OCI-LY7 (cell line): ENCODE results near the gene PRKAG2. TPM values are rescaled to one million over a fixed set of nuclear protein-coding genes. Genes with fewer than 3 reads are reported as not detected.

Source experiments
- BruUV-seq: library from RNA; stranded (reverse); fragments of 400-500 nt; replicated peaks from 2 replicates; lab custom pipeline; 2021; lab: Mats Ljungman, UMichigan
- CTCF ChIA-PET: fragments of 300-600 bp; sonication (Branson Sonifier 250); formaldehyde crosslinking; loops from one replicate; lab custom pipeline; 2022; ENCODE audit warnings: antibody characterized with exemption; ENCODE audit not compliant: unreplicated experiment; lab: Charles Lee
- POLR2A ChIA-PET: fragments of 300-600 bp; sonication (Branson Sonifier 250); formaldehyde crosslinking; loops from one replicate; lab custom pipeline; 2022; ENCODE audit warnings: antibody characterized with exemption; lab: Charles Lee
- DNase-seq: peaks from one replicate; pipeline ENCODE4 v3.0.0-alpha.2; 2015; ENCODE audit warnings: low spot score
- H2AFZ ChIP-seq: fragments of 200-600 bp; sonication (generic), shearing (Covaris generic); 2 replicates; pipeline ENCODE4 v1.6.1; 2014; ENCODE audit warnings: mild to moderate bottlenecking, antibody characterized with exemption, low read length, moderate library complexity
- H3K27ac ChIP-seq: fragments of 200-600 bp; sonication (generic); 2 replicates; pipeline ENCODE4 v1.5.1; 2014; ENCODE audit warnings: mixed run types, low read depth, mild to moderate bottlenecking, moderate library complexity, low read length, inconsistent platforms; ENCODE audit not compliant: poor library complexity, severe bottlenecking
- H3K36me3 ChIP-seq: fragments of 200-600 bp; sonication (generic); 2 replicates; pipeline ENCODE4 v1.6.1; 2014; ENCODE audit warnings: mild to moderate bottlenecking, antibody characterized with exemption, low read length, moderate library complexity, mixed read lengths; ENCODE audit not compliant: insufficient read depth
- H3K4me1 ChIP-seq: fragments of 200-600 bp; sonication (generic); 2 replicates; pipeline ENCODE4 v1.5.1; 2014; ENCODE audit warnings: mild to moderate bottlenecking, low read length; ENCODE audit not compliant: insufficient read depth, poor library complexity, severe bottlenecking
- H3K4me2 ChIP-seq: fragments of 200-600 bp; sonication (generic); 2 replicates; pipeline ENCODE4 v1.6.1; 2014; ENCODE audit warnings: mild to moderate bottlenecking, low read length
- H3K4me3 ChIP-seq: fragments of 200-600 bp; sonication (generic); 2 replicates; pipeline ENCODE4 v1.5.1; 2014; ENCODE audit warnings: mild to moderate bottlenecking, low read depth, low read length; ENCODE audit not compliant: poor library complexity, severe bottlenecking
- H3K79me2 ChIP-seq: fragments of 200-600 bp; sonication (generic); 2 replicates; pipeline ENCODE4 v1.6.1; 2016; ENCODE audit warnings: low read depth, mild to moderate bottlenecking, low read length, moderate library complexity, mixed read lengths; ENCODE audit not compliant: insufficient read depth
- H3K9me2 ChIP-seq: fragments of 200-600 bp; sonication (generic); 2 replicates; pipeline ENCODE4 v1.6.1; 2016; ENCODE audit warnings: mild to moderate bottlenecking, low read length, mixed read lengths; ENCODE audit not compliant: insufficient read depth
- H3K9me3 ChIP-seq: fragments of 200-600 bp; sonication (generic); 2 replicates; pipeline ENCODE4 v1.6.1; 2014; ENCODE audit warnings: mild to moderate bottlenecking, mixed run types, low read length, mixed read lengths
- H4K20me1 ChIP-seq: fragments of 200-600 bp; sonication (generic); 2 replicates; pipeline ENCODE4 v1.6.1; 2014; ENCODE audit warnings: mild to moderate bottlenecking, antibody characterized with exemption, low read length, moderate library complexity, mixed read lengths; ENCODE audit not compliant: insufficient read depth
- EZH2phosphoT487 ChIP-seq: fragments of 200-600 bp; sonication (generic); IDR thresholded peaks from 2 replicates; pipeline ENCODE4 v1.6.1; 2018; ENCODE audit warnings: low read depth, borderline replicate concordance, mild to moderate bottlenecking, mixed run types, antibody characterized with exemption, low read length, moderate library complexity, mixed read lengths
- intact Hi-C: fragments of 100-400 bp; cut with micrococcal nuclease; formaldehyde crosslinking; loops from one replicate; pipeline ENCODE4 v1.10.0; 2022; ENCODE audit not compliant: unreplicated experiment
- total RNA-seq, 2 experiments: library from RNA; depleted of rRNA in 1 of 2; stranded (reverse); fragments of >200 nt in 1 of 2; shearing (Covaris generic) in 1 of 2; gene quantifications; 2 replicates each; pipeline ENCODE4 v1.2.3, GENCODE V29; 2014 to 2022
- TF ChIP-seq, protein P1 (sequence below): fragments of 200-600 bp; sonication (generic); conservative IDR thresholded peaks from 2 replicates; pipeline ENCODE4 v1.5.1; 2014; ENCODE audit warnings: mild to moderate bottlenecking, antibody characterized with exemption, low read length, moderate library complexity, mixed read lengths

The PRKAG2 gene
- total RNA-seq, 2 experiments from 2014 or later, result 1.2 to 5.1 TPM

DNA sequence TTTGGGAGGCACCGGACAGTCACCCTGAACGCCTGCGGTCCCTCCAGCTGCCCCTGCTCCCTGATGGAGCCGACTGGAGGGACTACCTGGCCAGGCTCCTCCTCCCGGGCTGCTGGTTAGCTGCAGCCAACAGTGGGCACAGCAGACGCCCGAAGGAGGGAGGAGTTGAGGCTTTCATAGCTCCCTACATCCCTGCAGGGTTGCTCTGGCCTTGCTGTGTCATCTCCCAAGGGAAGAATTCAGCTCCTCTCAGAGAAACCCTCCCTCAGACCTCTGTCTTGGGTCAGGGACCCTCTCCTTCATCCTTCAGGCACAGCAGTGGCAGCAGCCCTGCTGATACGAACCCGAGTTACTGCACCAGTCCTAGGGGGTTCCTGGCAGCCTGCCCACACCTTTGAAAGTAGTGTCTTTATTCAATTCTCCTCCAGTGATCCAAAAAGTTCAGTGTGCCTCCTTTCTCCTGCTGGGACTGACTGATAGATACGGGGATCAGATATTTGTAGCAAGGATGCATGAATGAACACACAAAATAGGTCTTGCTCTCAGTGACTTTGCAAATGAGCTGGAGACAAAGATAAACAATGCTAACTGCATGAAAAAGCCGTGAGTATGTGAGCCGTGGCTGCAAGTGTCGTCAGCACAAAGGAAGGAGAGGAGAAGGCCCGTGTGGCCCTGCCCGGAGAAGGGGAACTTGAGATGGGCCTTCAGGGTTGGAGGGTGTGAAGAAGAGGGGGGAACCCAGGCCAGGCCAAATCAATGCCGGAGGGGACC is 136.6 kb downstream of the PRKAG2 start:
- no peak overlapping the region for H3K4me3 ChIP-seq
- intact Hi-C loops, result no loop called here
- no peak overlapping the region for H3K27ac ChIP-seq
- ChIA-PET POLR2A (interaction anchor here (0.7 to 0.8 kb wide), 2 partner anchors 157 to 167 kb away, joined by 3 to 4 read pairs; no protein-coding TSS in a partner anchor), CTCF (no interaction called here)
- DNase-seq, result no peak
- TF ChIP-seq, protein P1, sequence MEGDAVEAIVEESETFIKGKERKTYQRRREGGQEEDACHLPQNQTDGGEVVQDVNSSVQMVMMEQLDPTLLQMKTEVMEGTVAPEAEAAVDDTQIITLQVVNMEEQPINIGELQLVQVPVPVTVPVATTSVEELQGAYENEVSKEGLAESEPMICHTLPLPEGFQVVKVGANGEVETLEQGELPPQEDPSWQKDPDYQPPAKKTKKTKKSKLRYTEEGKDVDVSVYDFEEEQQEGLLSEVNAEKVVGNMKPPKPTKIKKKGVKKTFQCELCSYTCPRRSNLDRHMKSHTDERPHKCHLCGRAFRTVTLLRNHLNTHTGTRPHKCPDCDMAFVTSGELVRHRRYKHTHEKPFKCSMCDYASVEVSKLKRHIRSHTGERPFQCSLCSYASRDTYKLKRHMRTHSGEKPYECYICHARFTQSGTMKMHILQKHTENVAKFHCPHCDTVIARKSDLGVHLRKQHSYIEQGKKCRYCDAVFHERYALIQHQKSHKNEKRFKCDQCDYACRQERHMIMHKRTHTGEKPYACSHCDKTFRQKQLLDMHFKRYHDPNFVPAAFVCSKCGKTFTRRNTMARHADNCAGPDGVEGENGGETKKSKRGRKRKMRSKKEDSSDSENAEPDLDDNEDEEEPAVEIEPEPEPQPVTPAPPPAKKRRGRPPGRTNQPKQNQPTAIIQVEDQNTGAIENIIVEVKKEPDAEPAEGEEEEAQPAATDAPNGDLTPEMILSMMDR, result no peak
- no peak for TF ChIP-seq EZH2phosphoT487
- H3K9me3 ChIP-seq, result no peaks in the 10 kb centered on the region
- no peak overlapping the region for H3K4me2 ChIP-seq
- no peaks in the 10 kb centered on the region for H3K4me1 ChIP-seq
- no peaks in the 10 kb centered on the region for H3K79me2 ChIP-seq
- no peak overlapping the region for H2AFZ ChIP-seq
- BruUV-seq, result no TSS peak
- H4K20me1 ChIP-seq, result no peaks in the 10 kb centered on the region
- H3K36me3 ChIP-seq, result no peaks in the 10 kb centered on the region
- H3K9me2 ChIP-seq, result no peaks in the 10 kb centered on the region

DNA sequence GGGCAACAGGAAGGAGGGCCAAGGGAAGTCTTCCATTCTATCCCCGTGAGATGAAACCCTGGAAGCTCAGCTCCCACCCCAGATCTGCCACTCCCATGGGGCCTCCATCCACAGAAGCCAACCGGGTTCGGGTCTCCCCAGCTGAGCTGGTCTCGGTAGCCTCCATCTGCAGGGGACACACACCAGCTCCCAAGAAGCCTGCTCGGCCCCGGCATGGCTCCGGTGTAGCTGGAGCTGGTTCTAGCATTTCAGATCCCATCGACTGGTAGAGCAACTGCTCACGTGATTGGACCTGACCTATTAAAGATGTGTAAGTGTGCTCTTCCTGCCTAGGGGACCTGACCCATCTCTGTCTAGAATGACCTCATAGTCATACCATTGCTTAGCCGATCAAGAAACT is 138.0 kb downstream of the PRKAG2 start:
- no TSS peak for BruUV-seq
- POLR2A ChIA-PET, result no interaction called here
- no peaks in the 10 kb centered on the region for H3K4me1 ChIP-seq
- no peak for DNase-seq
- no peak overlapping the region for H2AFZ ChIP-seq
- CTCF ChIA-PET, result no interaction called here
- TF ChIP-seq EZH2phosphoT487, result no peak
- TF ChIP-seq, protein P1, result no peak
- H3K36me3 ChIP-seq, result no peaks in the 10 kb centered on the region
- H4K20me1 ChIP-seq, result no peaks in the 10 kb centered on the region
- H3K79me2 ChIP-seq, result no peaks in the 10 kb centered on the region
- intact Hi-C loops, result no loop called here
- H3K4me2 ChIP-seq, result no peak overlapping the region
- H3K9me2 ChIP-seq, result no peaks in the 10 kb centered on the region
- H3K27ac ChIP-seq, result no peak overlapping the region
- no peak overlapping the region for H3K4me3 ChIP-seq
- H3K9me3 ChIP-seq, result no peaks in the 10 kb centered on the region

DNA sequence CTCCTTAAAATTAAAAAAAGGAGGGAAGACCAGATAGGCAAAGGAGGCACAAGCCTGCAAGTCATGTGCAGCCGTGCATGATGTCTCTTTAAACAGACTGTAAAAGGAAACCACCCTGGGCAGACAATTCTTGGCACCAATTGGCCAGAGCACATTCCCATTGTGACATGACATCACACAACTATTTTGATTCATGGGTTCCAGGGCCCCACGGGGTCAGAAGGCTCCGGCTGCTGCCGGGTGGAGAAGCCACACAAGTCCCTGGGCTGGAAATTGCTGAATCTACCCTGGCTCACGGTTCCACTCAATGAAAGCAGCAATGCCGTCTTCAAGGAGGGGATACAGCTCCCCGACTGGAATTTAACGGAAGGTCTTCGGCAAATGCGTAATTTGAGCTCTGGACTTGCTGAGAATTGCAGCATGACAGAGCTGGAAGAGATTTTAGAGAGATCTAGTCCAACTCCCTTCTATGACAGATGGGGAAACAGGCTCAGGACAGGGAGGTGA is 140.5 kb downstream of the PRKAG2 start:
- Histone ChIP-seq H3K4me1 (no peaks in the 10 kb centered on the region), H4K20me1 (no peaks in the 10 kb centered on the region), H3K79me2 (no peaks in the 10 kb centered on the region), H3K36me3 (no peaks in the 10 kb centered on the region), H3K9me2 (no peaks in the 10 kb centered on the region), H3K9me3 (no peaks in the 10 kb centered on the region), H3K4me3 (no peak overlapping the region), H3K27ac (no peak overlapping the region), H2AFZ (no peak overlapping the region), H3K4me2 (no peak overlapping the region)
- BruUV-seq, result no TSS peak
- intact Hi-C loops, result no loop called here
- POLR2A ChIA-PET, result no interaction called here
- no peak for DNase-seq
- TF ChIP-seq EZH2phosphoT487, result no peak
- TF ChIP-seq, protein P1, result no peak
- CTCF ChIA-PET, result no interaction called here
